HEK293T (cell line): ENCODE measurements around the gene CACNB3.

Experiments used
- CTCF ChIA-PET: fragments of 350-600 bp; formaldehyde crosslinking; extraction: SDS; loops from one replicate; lab custom pipeline; 2021; ENCODE audit warnings: antibody characterized with exemption, inconsistent platforms; lab: Yijun Ruan, JAX
- POLR2A ChIA-PET: fragments of 350-600 bp; formaldehyde crosslinking; extraction: SDS; loops from one replicate; lab custom pipeline; 2020; ENCODE audit warnings: antibody characterized with exemption, inconsistent platforms; lab: Yijun Ruan, JAX
- DNase-seq: peaks from one replicate; pipeline ENCODE4 v3.0.0; 2012; ENCODE audit warnings: mixed read lengths; ENCODE audit errors: extremely low spot score
- ARNT ChIP-seq: fragments of 450-650 bp; IDR thresholded peaks from 2 replicates; pipeline ENCODE4 v1.6.1; 2017; ENCODE audit warnings: mild to moderate bottlenecking
- BHLHE40 ChIP-seq: fragments of 450-650 bp; IDR thresholded peaks from 2 replicates; pipeline ENCODE4 v1.6.1; 2016; ENCODE audit warnings: mild to moderate bottlenecking, moderate library complexity, borderline replicate concordance
- CTBP1 ChIP-seq: fragments of 450-650 bp; IDR thresholded peaks from 2 replicates; pipeline ENCODE4 v1.6.1; 2016; ENCODE audit warnings: borderline replicate concordance
- ELF4 ChIP-seq: fragments of 450-650 bp; IDR thresholded peaks from 2 replicates; pipeline ENCODE4 v1.6.1; 2017; ENCODE audit warnings: antibody characterized with exemption
- FOXA1 ChIP-seq: fragments of 450-650 bp; IDR thresholded peaks from 2 replicates; pipeline ENCODE4 v1.6.1; 2016; ENCODE audit warnings: mild to moderate bottlenecking
- FOXK2 ChIP-seq: fragments of 450-650 bp; IDR thresholded peaks from 2 replicates; pipeline ENCODE4 v1.6.1; 2016; ENCODE audit warnings: mild to moderate bottlenecking
- FOXM1 ChIP-seq: fragments of 450-650 bp; IDR thresholded peaks from 2 replicates; pipeline ENCODE4 v1.6.1; 2017; ENCODE audit warnings: mild to moderate bottlenecking, borderline replicate concordance
- HDGF ChIP-seq: fragments of 450-650 bp; IDR thresholded peaks from 2 replicates; pipeline ENCODE4 v1.6.1; 2017; ENCODE audit warnings: antibody characterized with exemption, borderline replicate concordance
- L3MBTL2 ChIP-seq: fragments of 450-650 bp; conservative IDR thresholded peaks from 2 replicates; pipeline ENCODE4 v1.6.1; 2016; ENCODE audit warnings: mild to moderate bottlenecking
- LEF1 ChIP-seq: fragments of 450-650 bp; IDR thresholded peaks from 2 replicates; pipeline ENCODE4 v1.6.1; 2017; ENCODE audit warnings: mild to moderate bottlenecking, borderline replicate concordance
- NFRKB ChIP-seq: fragments of 450-650 bp; IDR thresholded peaks from 2 replicates; pipeline ENCODE4 v1.6.1; 2016; ENCODE audit warnings: mild to moderate bottlenecking, moderate library complexity
- PKNOX1 ChIP-seq: fragments of 450-650 bp; IDR thresholded peaks from 2 replicates; pipeline ENCODE4 v1.6.1; 2016
- SP1 ChIP-seq: fragments of 450-650 bp; IDR thresholded peaks from 2 replicates; pipeline ENCODE4 v1.6.1; 2017
- SUZ12 ChIP-seq: fragments of 450-650 bp; IDR thresholded peaks from 2 replicates; pipeline ENCODE4 v1.6.1; 2016; ENCODE audit warnings: mild to moderate bottlenecking
- TARDBP ChIP-seq: fragments of 450-650 bp; IDR thresholded peaks from 2 replicates; pipeline ENCODE4 v1.6.1; 2016
- ZNF384 ChIP-seq: fragments of 450-650 bp; IDR thresholded peaks from 2 replicates; pipeline ENCODE4 v1.6.1; 2016

CACNB3 gene

GRCh38 chr12:48780381-48781025 is 37.8 kb upstream of the CACNB3 start:
- ChIA-PET CTCF (no interaction called here), POLR2A (no interaction called here)
- no peak for TF ChIP-seq NFRKB

GRCh38 chr12:48781750-48782456 is 36.4 kb upstream of the CACNB3 start:
- DNase-seq, result no peak
- CTCF ChIA-PET, result no interaction called here
- POLR2A ChIA-PET, result no interaction called here
- TF ChIP-seq SP1, result no peak
- no peak for TF ChIP-seq L3MBTL2
- no peak for TF ChIP-seq BHLHE40
- no peak for TF ChIP-seq FOXA1
- no peak for TF ChIP-seq HDGF
- no peak for TF ChIP-seq ARNT
- no peak for TF ChIP-seq CTBP1
- TF ChIP-seq PKNOX1, result no peak
- TF ChIP-seq ZNF384, result no peak
- no peak for TF ChIP-seq NFRKB
- no peak for TF ChIP-seq FOXK2

More at GRCh38 chr12:48780381-48781025, 37.8 kb upstream of the CACNB3 start:
- DNase-seq, result no peak

- CTCF ChIA-PET, result no interaction called here
- TF ChIP-seq L3MBTL2 (no peak), SUZ12 (no peak), FOXM1 (no peak), BHLHE40 (no peak), PKNOX1 (no peak), ZNF384 (no peak), NFRKB (no peak), LEF1 (no peak), HDGF (no peak), CTBP1 (no peak), ARNT (no peak), TARDBP (no peak), FOXK2 (no peak), ELF4 (no peak), FOXA1 (no peak), SP1 (no peak)
- DNase-seq, result no peak
- POLR2A ChIA-PET, result no interaction called here
Measured at GRCh38 chr12:48782457-48783395, 35.6 kb upstream of the CACNB3 start.

- TF ChIP-seq FOXM1, result no peak
- no peak for TF ChIP-seq ARNT
- no peak for TF ChIP-seq NFRKB
- no peak for TF ChIP-seq ELF4
- TF ChIP-seq CTBP1, result no peak
- no peak for TF ChIP-seq FOXK2
- TF ChIP-seq L3MBTL2, result no peak
- TF ChIP-seq PKNOX1, result no peak
- TF ChIP-seq BHLHE40, result no peak
- no peak for TF ChIP-seq SP1
- TF ChIP-seq ZNF384, result no peak
- no peak for TF ChIP-seq FOXA1
- TF ChIP-seq HDGF, result no peak
- TF ChIP-seq SUZ12, result no peak
- no peak for DNase-seq
- CTCF ChIA-PET, result no interaction called here
- POLR2A ChIA-PET, result no interaction called here
Measured at GRCh38 chr12:48783432-48783831, 34.9 kb upstream of the CACNB3 start.

GRCh38 chr12:48786591-48787544 is 31.4 kb upstream of the CACNB3 start:
- no peak for DNase-seq
- ChIA-PET POLR2A (no interaction called here), CTCF (interaction anchor here (0.5 kb wide), 1 partner anchor 90 kb away, joined by 3 read pairs; no protein-coding TSS in a partner anchor)
- TF ChIP-seq BHLHE40, result no peak
- TF ChIP-seq NFRKB, result no peak
- TF ChIP-seq PKNOX1, result no peak
- TF ChIP-seq HDGF, result no peak
- no peak for TF ChIP-seq FOXA1
- TF ChIP-seq L3MBTL2, result no peak
- no peak for TF ChIP-seq FOXM1
- TF ChIP-seq LEF1, result no peak
- no peak for TF ChIP-seq FOXK2
- TF ChIP-seq ELF4, result no peak
- TF ChIP-seq ARNT, result no peak
